Activated CD8-positive, alpha-beta memory T cell treated with anti-CD3 and anti-CD28 coated beads for 24 hours (primary cell): ENCODE data around the gene NR1I2.

Source experiments
- DNase-seq: peaks from one replicate; pipeline ENCODE4 v3.0.0-alpha.2; 2020

NR1I2 gene

DNA sequence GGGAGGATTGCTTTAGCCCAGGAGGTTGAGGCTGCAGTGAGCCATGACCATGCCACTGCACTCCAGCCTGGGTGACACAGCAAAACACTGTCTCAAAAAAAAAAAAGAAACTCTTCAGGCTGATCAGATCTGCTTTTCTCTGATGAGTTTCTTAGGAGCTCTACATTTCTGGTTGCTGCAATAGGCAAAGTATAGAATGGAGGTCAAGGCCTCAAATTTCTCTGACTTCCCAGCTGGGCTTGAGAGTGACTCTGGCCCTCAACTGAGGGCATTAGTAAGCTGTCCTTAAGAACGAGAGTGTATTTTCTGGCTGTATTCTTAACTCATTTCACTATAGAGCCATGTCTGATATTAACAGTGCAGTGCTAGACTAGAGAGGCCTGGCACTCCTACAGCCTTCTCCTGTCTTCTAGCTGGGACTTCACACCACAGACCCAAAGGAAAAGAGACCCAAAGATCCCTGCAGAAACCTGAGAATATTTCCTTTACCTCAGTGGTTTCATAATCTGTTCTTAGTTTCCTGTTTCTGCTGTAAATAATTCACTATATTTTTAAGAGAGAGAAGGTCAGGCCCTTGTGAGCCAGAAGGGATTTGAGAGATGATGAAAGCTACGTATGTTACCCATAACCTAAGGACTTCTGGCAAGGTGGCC, 2.0 kb upstream of the NR1I2 start:
- no peak for DNase-seq

DNA sequence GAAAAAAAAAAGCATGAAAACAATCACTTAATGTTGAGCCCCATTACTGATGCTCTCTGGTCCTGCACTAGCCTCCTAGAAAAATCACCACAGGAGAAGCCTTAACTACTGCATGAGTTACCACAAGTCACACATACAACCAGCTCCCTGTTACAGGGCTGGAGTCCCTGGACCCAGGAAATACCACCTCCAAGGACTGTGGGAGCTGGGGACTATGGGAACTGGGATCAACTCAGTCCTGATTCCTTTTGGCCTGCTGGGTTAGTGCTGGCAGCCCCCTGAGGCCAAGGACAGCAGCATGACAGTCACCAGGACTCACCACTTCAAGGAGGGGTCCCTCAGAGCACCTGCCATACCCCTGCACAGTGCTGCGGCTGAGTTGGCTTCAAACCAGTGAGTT, 559 bp downstream of the NR1I2 start:
- no peak for DNase-seq

DNA sequence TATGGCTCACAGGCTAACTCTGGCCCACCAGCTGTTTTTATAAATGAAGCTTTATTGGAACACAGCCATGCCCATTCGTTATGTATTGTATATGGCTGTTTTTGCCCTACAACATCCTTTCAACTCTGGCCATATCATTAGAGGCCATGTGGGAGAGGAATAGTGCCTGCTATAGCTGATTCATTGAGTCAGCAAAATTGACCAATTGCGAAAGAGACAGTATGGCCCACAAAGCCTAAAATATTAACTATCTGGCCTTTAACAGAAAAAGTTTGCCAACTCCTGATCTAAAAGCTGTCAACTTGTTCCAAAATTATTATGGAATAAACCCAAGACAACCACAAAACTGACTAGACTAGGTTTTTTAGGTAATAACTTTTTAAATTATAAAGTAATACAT, 1.4 kb downstream of the NR1I2 start:
- no peak for DNase-seq

DNA sequence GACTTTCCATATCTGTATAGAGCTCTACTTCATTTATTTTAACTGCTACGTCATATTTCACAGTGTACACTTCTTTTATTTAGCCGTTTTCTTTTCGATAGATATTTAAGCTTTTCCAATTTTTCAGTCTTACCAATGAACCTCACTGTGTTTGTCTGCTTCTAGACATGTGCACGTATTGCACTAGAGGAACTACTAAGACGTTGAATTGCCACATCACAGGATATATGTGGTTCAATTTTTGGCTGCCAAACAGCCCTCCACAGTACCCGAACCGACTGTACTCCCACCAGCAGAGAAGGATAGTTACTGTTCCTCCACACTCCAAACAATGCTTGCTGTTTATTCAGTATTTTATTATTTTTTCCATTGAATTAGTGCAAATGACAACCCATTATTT, 2.0 kb downstream of the NR1I2 start:
- no peak for DNase-seq

DNA sequence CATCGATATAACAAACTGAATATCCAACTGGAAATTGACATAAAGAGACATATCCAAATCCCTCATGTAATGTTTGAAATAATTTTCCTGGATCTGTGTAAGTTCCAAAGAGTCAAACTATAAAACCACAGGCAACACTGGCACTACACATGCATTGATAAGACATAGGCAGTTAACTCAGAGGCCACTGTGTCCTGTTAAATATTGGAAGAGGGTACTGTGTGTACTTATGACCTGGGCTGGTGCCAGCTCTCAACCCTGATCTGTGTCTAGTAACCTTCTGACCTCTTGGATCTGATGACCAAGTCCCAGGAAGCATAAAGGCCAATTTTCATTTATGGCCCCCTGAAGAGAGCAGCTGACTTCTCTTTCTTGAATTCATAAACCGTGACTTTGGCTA, 4.5 kb downstream of the NR1I2 start:
- no peak for DNase-seq

DNA sequence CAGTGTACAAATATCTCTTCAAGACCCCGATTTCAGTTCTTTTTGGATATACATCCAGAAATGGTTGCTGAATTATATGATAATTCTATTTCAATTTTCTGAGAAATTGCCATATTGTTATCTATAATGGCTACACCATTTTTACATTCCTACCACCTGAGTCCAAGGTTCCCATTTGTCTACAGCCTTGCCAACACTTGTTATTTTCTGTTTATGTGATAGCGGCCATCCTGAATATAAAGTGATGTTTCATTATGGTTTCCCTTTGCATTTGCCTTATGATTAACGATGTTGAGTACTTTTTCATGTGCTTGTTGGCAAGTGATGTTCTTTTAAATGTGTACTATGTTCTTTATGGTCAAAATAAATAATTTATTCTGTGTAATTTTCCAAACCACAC, 8.5 kb downstream of the NR1I2 start:
- no peak for DNase-seq

DNA sequence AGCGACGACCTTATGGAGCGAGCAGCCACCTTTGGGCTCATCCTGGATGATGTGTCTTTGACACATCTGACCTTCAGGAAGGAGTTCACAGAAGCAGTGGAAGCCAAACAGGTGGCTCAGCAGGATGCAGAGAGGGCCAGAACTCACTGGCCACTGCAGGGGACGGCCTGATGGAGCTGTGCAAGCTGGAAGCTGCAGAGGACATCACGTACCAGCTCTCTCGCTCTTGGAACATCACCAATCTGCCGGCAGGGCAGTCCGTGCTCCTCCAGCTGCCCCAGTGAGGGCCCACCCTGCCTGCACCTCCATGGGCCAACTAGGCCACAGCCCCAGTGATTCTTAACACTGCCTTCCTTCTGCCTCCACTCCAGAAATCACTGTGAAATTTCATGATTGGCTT, 10.4 kb downstream of the NR1I2 start:
- no peak for DNase-seq

DNA sequence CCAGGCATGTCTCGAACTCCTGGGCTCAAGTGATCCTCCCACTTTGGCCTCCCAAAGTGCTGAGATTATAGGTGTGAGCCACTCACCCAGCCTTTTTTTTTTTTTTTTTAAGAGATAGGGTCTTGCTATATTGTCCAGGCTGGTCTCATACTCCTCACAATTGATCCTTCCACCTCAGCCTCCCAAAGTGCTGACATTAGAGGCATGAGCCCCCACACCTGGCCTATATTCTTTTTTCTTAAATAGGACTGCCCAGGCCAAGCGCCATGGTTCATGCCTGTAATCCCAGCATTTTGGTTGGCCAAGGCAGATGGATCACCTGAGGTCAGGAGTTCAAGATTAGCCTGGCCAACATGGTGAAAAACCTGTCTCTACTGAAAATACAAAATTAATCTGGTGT, 12.5 kb downstream of the NR1I2 start:
- no peak for DNase-seq

DNA sequence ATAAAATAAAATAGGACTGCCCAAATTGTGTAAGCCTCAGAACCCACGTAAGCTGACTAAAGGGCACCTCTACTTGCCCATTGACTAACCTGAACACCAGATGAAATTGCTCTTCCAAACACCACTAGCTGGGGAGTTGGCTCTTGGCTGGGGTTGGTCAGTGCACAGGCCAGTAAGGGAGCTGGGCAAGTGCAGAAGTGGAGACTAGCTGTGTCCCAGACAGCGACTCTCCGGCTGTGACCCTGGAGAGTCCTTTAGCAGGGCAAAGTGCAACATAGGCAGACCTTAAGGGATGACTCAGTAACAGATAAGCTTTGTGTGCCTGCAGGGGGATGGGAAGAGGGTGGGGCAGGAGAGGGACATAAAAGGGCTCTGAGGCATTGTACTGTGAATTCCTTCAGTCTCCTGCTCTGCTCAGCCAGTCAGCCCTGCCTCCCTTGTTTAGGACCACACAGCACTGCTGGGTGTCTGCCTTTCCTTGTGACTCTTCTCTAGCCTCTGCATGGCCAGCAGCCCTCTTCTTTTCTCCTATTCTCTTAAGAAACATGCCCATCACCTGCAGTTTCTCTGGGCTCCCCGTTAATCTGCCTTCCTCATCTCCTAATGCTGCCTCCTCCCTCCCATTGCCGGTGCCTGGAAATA, 13.2 kb downstream of the NR1I2 start:
- DNase-seq = no peak

DNA sequence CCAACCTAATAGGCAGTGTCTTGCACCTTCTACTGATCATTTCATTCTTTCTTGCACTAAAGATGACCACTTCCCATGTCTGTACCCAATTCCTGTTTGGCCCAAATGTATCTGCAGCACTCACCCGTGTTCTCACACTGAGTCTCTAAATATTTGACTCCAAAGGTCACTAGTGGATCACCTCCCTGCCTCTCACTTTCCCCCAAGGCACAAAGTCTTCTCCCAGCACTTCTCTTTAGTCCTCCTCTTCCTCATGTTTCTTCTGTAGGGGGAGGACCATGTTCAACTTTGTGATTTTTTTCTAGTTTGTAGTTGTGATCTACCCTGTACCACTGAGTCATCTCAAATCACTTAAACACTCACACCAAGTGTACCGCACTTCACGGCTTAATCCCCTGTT, 13.9 kb downstream of the NR1I2 start:
- no peak for DNase-seq

DNA sequence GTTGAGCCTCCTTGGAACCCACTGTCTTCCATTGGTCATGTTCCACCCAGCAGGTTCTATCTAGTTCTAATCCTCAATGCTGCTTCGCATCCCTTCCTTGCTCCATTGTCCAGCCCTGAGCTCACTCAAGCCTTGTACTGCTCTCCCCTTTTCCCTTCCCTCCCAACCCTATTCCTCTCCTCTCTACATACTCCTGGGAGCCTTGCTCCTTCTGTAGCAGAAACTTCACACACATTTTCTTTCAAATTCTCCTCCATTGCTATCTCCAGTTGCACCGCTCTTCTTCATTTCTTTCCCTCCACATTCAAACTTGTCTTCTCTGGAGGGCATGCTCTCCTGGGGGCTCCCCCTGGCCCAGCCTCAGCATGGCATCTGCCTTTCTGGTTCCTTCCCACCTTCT, 14.5 kb downstream of the NR1I2 start:
- DNase-seq = no peak

DNA sequence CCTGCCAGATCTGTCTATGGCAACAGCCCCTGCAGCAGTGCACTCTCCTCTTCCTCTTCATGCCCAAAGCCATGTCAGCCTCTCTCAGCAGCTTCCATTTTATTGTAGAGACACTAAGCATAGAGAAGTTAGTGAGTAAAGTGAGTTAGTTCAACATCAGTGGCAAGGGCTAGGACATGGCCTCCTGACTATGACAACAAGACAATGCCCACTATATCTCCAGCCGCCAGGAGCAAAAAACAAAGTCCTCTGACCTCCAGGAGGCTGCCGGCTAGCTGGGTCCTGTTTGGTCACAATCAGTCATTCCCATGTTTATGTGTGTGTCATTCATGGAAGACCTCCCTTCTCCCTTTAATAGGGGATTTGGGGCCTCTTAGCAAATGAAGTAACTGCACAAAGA, 14.9 kb downstream of the NR1I2 start:
- DNase-seq = no peak

DNA sequence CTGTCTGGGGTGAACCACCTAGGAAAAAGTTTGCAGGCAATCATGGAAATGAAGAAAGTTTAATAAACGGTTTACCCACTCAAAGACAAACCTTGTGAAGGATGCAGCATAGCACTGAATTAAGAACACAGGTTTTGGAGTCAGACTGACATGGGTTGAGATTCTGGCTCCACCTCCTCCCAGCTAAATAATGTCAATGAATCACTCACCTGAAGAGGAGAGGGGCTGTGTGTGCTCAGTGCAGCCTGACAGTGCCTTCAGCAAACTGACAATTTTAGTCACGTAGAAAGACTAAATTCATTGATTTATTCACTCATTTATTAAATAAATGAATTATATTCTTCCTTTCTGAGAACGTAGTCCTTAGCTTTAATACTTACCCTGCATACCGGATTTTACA, 18.9 kb downstream of the NR1I2 start:
- no peak for DNase-seq

DNA sequence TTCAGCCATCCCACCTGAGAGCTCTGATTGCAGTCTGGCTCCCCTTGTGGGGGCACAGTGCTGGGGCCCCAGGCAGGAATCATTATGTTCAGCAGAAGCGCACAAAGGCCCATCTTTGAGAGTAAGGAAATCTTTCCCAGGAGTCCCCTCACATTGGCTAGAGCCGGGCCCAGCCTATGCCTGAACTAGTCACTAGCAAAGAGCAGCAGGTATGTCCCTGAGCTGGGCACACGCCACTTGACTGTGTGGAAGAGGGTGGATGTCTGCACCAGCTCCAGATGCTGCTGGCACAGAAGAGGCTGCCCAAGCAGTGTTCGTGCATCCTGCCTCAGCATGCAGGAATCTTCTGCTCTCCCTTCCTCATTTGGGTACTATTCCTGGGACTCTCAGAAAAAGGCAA, 26.3 kb downstream of the NR1I2 start:
- DNase-seq = no peak

DNA sequence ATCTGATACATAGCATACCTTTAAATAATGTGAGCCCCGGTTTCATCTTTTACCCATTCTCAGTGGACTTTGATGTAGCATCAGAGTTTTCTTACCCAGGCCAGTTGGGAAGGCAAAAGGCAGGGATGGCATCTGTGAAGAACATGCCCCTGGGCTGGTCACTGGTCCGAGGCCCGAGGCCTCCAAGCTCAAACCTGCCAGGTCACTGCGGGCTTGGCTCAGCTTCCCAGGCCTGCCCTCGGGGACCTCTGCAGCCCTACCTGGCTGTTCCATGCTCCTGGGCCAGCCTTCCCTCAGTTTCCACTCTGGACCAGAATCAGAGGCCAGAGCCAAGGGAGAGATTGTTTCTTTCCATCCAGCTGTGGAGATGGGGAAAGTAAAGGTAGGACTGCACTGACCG, 26.9 kb downstream of the NR1I2 start:
- DNase-seq = no peak

DNA sequence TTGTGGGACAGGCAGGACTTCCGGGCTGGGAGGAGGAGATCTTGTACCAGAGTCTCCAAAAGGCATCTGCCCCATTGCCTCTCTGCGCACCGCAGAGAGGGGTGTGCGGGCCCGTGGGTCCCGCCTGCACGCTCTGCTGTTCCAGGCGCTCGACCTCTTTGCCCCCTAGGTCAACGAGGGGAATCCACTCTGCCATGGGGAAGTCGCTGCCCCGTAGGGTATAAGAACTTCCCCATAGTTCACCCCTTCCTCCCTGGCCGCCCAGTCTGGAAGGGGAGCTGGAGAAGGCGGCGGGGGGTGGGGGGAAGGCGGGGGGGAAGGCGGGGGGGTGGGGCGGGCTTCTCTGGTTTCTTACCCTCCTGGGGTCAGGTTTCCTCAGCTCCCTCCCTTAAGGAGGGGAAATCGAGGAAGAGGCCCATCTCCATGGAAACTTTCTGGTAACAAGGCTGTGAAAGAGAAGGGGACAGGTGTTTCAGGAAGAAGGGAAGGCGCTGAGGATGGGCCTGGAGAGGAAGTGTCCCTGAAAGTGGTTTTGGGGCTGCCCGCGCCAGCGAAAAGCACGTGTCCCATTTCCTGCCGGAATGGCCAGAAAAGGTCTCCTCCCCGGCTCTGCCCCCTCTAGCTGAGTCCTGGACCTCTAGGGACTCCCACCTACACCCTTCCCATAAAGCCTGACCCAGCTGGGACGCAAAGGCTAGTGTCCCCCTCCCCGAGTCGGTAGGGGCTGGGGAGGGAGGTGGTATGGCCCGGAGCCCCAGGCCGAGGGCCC, 27.5 kb downstream of the NR1I2 start:
- no peak for DNase-seq

DNA sequence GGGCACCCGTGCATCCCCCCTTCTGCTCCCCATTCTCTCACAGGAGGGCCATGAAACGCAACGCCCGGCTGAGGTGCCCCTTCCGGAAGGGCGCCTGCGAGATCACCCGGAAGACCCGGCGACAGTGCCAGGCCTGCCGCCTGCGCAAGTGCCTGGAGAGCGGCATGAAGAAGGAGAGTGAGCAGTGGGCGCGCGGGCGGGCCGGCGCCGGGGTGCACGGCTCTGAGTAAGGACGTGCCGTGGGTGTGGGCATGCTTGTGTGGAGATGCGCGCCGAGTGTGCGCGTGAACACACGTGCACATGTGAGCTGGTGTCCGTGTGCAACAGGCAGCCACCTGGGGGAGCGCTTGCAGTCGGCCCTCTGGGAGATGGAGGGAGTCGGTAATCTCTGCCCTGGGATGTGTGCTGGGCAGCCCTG, 28.1 kb downstream of the NR1I2 start:
- peak; percentile 88 for DNase-seq

DNA sequence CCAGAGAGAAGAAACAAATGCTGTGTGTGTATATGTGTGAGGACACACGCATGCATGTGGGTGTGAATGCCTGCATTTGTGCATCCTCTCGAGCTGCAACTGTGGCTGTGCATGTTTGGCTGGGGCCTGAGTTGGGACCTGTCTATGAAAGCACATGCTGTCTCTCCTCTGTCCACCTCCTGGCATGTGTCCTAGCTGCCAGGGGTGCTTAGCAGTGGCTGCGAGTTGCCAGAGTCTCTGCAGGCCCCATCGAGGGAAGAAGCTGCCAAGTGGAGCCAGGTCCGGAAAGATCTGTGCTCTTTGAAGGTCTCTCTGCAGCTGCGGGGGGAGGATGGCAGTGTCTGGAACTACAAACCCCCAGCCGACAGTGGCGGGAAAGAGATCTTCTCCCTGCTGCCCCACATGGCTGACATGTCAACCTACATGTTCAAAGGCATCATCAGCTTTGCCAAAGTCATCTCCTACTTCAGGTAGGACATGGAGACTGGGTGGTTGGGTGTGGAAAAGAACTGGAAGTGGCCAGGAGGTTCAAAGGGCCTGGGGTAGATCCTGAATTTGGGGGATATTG, 30.7 kb downstream of the NR1I2 start:
- no peak for DNase-seq

DNA sequence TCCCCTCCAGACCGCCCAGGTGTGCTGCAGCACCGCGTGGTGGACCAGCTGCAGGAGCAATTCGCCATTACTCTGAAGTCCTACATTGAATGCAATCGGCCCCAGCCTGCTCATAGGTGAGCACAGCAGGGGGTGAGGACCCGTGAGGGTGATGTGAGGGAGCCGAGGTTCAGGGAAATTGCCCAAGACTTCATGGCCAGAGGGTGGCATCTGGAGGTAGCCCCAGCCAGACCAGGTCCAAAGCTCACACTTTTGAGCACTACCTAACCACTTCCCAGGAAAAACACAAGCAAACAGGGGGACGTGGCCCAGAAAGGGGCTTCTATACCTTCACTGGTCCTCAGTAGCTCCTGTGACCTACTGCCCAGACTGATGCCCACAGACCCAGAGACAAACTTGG, 33.8 kb downstream of the NR1I2 start:
- DNase-seq = no peak

DNA sequence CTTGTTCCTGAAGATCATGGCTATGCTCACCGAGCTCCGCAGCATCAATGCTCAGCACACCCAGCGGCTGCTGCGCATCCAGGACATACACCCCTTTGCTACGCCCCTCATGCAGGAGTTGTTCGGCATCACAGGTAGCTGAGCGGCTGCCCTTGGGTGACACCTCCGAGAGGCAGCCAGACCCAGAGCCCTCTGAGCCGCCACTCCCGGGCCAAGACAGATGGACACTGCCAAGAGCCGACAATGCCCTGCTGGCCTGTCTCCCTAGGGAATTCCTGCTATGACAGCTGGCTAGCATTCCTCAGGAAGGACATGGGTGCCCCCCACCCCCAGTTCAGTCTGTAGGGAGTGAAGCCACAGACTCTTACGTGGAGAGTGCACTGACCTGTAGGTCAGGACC, 35.2 kb downstream of the NR1I2 start:
- DNase-seq = no peak

DNA sequence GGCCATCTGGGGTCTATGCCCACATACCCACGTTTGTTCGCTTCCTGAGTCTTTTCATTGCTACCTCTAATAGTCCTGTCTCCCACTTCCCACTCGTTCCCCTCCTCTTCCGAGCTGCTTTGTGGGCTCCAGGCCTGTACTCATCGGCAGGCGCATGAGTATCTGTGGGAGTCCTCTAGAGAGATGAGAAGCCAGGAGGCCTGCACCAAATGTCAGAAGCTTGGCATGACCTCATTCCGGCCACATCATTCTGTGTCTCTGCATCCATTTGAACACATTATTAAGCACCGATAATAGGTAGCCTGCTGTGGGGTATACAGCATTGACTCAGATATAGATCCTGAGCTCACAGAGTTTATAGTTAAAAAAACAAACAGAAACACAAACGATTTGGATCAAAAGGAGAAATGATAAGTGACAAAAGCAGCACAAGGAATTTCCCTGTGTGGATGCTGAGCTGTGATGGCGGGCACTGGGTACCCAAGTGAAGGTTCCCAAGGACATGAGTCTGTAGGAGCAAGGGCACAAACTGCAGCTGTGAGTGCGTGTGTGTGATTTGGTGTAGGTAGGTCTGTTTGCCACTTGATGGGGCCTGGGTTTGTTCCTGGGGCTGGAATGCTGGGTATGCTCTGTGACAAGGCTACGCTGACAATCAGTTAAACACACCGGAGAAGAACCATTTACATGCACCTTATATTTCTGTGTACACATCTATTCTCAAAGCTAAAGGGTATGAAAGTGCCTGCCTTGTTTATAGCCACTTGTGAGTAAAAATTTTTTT, 35.9 kb downstream of the NR1I2 start:
- DNase-seq = no peak

DNA sequence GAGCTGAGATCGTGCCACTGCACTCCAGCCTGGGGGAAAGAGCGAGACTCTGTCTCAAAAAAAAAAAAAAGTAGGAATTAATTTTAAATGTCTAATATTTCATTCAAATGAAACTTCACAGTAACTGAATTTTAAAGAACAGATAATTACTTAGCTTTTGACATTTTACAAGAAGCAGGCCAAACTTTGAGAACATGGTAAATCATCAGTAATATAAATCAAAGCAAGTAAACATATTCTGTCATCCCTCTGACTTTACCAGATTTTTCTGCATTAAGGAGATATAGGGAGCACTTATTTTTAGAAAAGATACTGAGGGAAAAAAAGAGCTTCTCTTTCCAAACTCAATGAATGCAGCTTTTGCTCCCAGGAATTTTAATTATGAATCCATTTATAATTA, 37.0 kb downstream of the NR1I2 start:
- no peak for DNase-seq

DNA sequence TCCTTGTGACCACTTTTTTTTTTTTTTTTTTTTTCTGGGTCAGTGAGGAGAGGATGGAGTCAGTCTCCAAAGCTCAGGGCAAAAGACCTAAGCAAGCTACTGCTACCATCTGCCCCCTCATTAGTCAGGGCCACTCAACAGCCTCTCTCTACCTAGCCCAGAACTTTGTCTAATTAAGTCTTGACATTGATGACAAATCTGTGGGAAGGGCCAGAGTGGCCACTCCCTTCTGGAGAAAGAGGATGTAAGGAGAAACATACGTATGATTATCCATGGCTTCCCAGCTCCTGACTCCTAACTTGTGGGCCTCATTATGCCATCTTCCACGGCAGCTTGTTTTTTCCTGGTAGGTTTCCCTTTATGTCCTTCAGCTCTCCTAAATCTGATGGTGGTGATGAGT, 37.9 kb downstream of the NR1I2 start:
- no peak for DNase-seq
